ENCODE data around the gene ACSL3.

GRCh38 chr2:222907790-222908441 is 47.1 kb downstream of the ACSL3 start:
- TF ChIP-seq CTCF (IDR thresholded peaks at IDR 0.05; ENCODE audit: insufficient read depth, low read depth, low read length) (no peak), EZH2 (IDR thresholded peaks at IDR 0.05; ENCODE audit: insufficient read depth, low read length) (no peak)

Measured in astrocyte (in vitro differentiated cells and primary cell).